Measurements from ENCODE around the gene NPRL2.

The NPRL2 gene

GRCh38 chr3:50350527-50351322 lies at the start of gene NPRL2, which contains the start of gene CYB561D2:
Gene NPRL2 (minus strand): TSS chr3:50350775. CDS start chr3:50350652, 123 bp downstream.
Gene CYB561D2 (plus strand): TSS chr3:50350862. CDS start chr3:50351434, 572 bp downstream.
- no peak for TF ChIP-seq CTCF (IDR thresholded peaks at IDR 0.05; ENCODE audit: low read depth, low read length)
- in situ Hi-C loops (cut with HindIII; ENCODE audit: low sequenced_read_pairs), result no loop called here
- peak; percentile 93 for DNase-seq (ENCODE audit: low read depth, low spot score)
- peak within 1 kb of the TSS; percentile 94 for H3K4me3 ChIP-seq (ENCODE audit: low read depth, low read length)

- TF ChIP-seq CTCF (IDR thresholded peaks at IDR 0.05; ENCODE audit: low read depth, low read length), result no peak
- no peak for DNase-seq (ENCODE audit: low read depth, low spot score)
- in situ Hi-C loops (cut with HindIII; ENCODE audit: low sequenced_read_pairs), result no loop called here
- no peak overlapping the region for H3K4me3 ChIP-seq (ENCODE audit: low read depth, low read length)
Observed at GRCh38 chr3:50396502-50396901, 45.9 kb upstream of the NPRL2 start.

- DNase-seq (ENCODE audit: low read depth, low spot score), result no peak
- TF ChIP-seq CTCF (IDR thresholded peaks at IDR 0.05; ENCODE audit: low read depth, low read length), result no peak
- in situ Hi-C loops (cut with HindIII; ENCODE audit: low sequenced_read_pairs), result no loop called here
- no peak overlapping the region for H3K4me3 ChIP-seq (ENCODE audit: low read depth, low read length)
Observed at GRCh38 chr3:50395070-50395860, 44.7 kb upstream of the NPRL2 start.

- in situ Hi-C loops (cut with HindIII; ENCODE audit: low sequenced_read_pairs), result no loop called here
- no peak for DNase-seq (ENCODE audit: low read depth, low spot score)
- TF ChIP-seq CTCF (IDR thresholded peaks at IDR 0.05; ENCODE audit: low read depth, low read length), result no peak
- H3K4me3 ChIP-seq (ENCODE audit: low read depth, low read length), result no peak overlapping the region
Observed at GRCh38 chr3:50393061-50393460, 42.5 kb upstream of the NPRL2 start.

GRCh38 chr3:50392101-50392715 lies 41.6 kb upstream of the NPRL2 start:
- in situ Hi-C loops (cut with HindIII; ENCODE audit: low sequenced_read_pairs), result no loop called here
- H3K4me3 ChIP-seq (ENCODE audit: low read depth, low read length), result no peak overlapping the region
- no peak for DNase-seq (ENCODE audit: low read depth, low spot score)
- TF ChIP-seq CTCF (IDR thresholded peaks at IDR 0.05; ENCODE audit: low read depth, low read length), result no peak

GRCh38 chr3:50390508-50391224 lies 40.1 kb upstream of the NPRL2 start:
- in situ Hi-C loops (cut with HindIII; ENCODE audit: low sequenced_read_pairs), result no loop called here
- no peak for DNase-seq (ENCODE audit: low read depth, low spot score)
- no peak for TF ChIP-seq CTCF (IDR thresholded peaks at IDR 0.05; ENCODE audit: low read depth, low read length)
- H3K4me3 ChIP-seq (ENCODE audit: low read depth, low read length), result no peak overlapping the region

Measured in astrocyte of the spinal cord (primary cell).